Choroid plexus epithelial cell (primary cell): Measurements from ENCODE around the gene VPS33A.
A peak's percentile ranks its signal among the peaks of the same experiment; 100 is the strongest.

Source experiments
- DNase-seq: peaks from one replicate; pipeline ENCODE4 v3.0.0-alpha.2; 2010; ENCODE audit warnings: low read depth
- H3K4me3 ChIP-seq: 2 replicates; pipeline ENCODE4 v1.5.1; 2011; ENCODE audit warnings: low read depth, mild to moderate bottlenecking, control low read depth, low read length, moderate library complexity
- TF ChIP-seq, protein P1 (sequence below): conservative IDR thresholded peaks from 2 replicates; pipeline ENCODE4 v1.5.1; 2011; ENCODE audit warnings: low read depth, mild to moderate bottlenecking, control low read depth, inconsistent platforms, low read length, moderate library complexity

The VPS33A gene

DNA sequence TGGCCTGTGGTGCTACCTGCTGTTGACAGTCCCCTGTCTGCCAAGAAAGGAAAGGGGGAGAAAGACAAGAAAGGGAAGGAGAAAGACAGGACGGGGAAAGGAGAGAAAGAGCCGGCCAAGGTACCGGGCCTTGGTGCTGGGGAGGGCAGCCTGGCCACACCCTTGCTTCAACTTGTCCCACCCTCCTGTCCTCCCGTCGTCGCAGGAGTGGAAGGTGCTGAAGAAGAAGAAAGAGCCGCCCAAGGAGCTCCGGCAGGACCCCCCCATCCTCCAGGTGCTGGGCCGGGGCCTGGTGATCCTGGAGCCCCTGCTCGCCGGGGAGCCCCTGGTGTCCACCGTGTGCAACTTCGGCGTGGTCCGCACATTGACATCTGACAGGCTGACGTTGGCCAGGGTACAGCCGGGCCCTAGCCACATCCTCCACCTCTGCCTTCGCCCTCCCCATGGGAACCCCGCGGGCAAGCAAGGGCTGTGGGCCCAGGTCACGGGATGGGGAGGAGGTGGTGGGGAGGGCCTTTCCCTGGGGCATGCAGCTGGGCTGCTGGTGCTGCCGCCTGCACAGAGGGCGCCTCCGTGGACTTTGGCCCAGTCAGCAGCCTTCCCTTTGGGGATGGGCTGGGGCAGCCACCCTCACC, 65.6 kb downstream of the VPS33A start:
- H3K4me3 ChIP-seq: no peak overlapping the region
- TF ChIP-seq, protein P1, sequence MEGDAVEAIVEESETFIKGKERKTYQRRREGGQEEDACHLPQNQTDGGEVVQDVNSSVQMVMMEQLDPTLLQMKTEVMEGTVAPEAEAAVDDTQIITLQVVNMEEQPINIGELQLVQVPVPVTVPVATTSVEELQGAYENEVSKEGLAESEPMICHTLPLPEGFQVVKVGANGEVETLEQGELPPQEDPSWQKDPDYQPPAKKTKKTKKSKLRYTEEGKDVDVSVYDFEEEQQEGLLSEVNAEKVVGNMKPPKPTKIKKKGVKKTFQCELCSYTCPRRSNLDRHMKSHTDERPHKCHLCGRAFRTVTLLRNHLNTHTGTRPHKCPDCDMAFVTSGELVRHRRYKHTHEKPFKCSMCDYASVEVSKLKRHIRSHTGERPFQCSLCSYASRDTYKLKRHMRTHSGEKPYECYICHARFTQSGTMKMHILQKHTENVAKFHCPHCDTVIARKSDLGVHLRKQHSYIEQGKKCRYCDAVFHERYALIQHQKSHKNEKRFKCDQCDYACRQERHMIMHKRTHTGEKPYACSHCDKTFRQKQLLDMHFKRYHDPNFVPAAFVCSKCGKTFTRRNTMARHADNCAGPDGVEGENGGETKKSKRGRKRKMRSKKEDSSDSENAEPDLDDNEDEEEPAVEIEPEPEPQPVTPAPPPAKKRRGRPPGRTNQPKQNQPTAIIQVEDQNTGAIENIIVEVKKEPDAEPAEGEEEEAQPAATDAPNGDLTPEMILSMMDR: no peak
- DNase-seq: no peak

DNA sequence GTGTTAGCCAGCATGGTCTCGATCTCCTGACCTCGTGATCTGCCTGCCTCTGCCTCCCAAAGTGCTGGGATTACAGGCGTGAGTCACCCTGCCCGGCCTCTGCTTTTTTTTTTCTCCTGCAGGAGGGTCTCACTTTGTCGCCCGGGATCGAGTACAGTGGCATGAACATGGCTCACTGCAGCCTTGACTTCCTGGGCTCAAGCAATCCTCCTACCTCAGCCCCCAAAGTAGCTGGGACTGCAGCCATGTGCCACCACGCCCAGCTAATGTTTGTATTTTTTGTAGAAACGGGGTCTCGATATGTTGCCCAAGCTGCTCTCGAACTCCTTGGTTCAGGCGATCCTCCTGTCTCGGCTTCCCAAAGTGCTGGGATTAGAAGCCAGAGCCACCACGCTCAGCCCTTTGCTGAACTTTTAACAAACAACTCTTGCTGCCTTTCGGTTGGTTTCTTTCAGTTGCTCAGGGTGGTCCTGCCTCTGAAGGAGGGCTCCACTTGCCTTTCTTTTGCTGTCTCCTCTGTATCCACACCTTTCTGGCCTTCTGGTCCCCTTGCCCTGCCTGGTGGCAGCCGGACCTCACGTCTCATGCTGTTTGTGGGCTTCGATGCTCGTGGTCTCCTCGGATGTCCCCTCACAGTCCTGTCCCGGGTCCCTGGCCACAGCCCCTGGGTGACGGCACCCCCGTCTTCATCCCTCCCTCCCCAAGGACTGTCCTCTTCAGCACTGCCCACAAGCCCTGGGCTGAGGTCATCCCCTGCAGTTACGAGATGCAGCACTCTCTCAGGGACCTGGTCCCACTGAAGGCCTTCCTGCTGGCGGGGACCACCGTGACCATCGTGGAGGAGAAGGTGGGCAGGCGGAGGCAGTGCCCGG, 66.6 kb downstream of the VPS33A start:
- TF ChIP-seq, protein P1: no peak
- DNase-seq: no peak
- H3K4me3 ChIP-seq: no peak overlapping the region

DNA sequence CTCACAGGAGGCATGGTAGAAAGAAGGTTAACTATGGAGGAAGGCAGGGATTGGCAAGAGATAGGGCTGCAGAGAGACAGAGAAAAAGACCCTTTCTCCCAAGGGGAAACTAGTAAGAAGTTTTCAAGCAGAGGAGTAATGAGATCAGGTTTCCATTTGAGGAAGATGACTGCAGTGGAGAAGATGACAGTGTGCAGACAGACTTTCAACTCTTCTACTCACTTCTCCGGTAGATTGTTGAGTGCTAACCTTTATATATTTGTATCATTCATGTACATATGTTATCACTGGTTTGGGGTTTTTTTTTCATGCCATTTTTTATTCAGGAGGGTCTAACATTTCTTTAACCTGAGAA, 68.7 kb downstream of the VPS33A start:
- no peak overlapping the region for H3K4me3 ChIP-seq
- DNase-seq: peak; percentile 23
- TF ChIP-seq, protein P1: no peak

DNA sequence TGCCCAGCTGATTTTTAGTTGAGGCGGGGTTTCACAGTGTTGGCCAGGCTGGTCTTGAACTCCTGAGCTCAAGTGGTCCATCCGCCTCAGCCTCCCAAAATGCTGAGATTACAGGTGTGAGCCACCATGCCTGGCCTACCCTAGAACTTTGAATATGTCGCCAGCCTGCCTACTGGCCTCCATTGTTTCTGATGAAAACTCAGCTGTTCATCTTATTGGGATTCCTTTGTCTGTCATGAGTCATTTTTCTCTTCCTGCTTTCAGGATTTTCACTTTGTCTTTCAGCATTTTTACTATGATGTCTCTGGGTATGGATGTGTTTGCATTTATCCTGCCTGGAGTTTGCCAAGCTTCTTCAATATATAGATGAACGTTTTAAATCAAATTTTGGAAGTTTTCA, 70.9 kb downstream of the VPS33A start:
- no peak overlapping the region for H3K4me3 ChIP-seq
- no peak for DNase-seq
- TF ChIP-seq, protein P1: no peak

DNA sequence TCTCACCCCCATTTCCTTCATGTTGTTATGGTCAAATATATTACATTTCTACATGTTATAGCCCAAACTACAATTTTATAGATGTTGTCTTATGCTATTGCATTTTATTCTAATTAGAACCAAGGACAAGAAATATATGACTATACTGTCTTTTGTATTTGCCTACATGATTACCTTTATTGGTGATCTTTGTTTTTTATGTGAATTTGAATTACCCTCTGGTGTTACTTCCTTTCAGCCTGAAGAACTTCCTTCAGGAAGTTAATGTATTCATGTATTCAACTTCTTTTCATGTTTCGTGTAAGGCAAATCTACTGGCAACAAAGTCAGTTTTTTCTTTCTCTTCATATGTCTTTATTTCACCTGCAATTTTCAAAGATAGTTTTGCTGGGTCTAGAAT, 71.5 kb downstream of the VPS33A start:
- no peak for DNase-seq
- H3K4me3 ChIP-seq: no peak overlapping the region
- TF ChIP-seq, protein P1: no peak

DNA sequence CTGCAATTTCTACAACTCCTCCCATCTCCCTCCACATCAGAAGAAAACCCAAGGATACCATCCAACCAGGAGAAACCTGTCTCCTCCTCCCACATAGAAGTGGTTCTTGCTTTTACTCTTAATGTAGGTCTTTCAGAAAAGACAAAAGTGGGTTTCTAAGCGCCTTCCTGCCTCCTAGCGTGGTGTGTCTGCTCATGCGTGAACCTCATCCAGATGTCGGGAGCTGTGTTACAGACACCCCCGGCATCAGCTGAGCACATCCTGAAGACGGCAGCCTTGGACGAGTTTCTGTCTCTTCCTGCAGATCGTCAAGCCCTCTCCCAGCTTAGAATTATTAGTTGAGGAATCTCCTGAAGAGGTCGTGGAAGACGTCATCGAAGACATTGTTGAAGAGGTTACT, 73.9 kb downstream of the VPS33A start:
- no peak for DNase-seq
- H3K4me3 ChIP-seq: no peak overlapping the region
- TF ChIP-seq, protein P1: no peak
